WTC11 (cell line): ENCODE measurements around the gene ZBTB12.

Experiments used
- AFF4 ChIP-seq: sonication (generic); formaldehyde crosslinking; IDR thresholded peaks from 2 replicates; pipeline ENCODE4 v1.8.1; 2023; ENCODE audit warnings: mild to moderate bottlenecking, missing genetic modification reagents, borderline replicate concordance
- CREB1 ChIP-seq: sonication (generic); formaldehyde crosslinking; IDR thresholded peaks from 2 replicates; pipeline ENCODE4 v1.8.0; 2023; ENCODE audit warnings: mild to moderate bottlenecking, missing genetic modification reagents
- CREM ChIP-seq: sonication (generic); formaldehyde crosslinking; IDR thresholded peaks from 2 replicates; pipeline ENCODE4 v1.8.1; 2022; ENCODE audit warnings: mild to moderate bottlenecking, missing genetic modification reagents, moderate library complexity
- CTCF ChIP-seq: fragments of 200-600 bp; IDR thresholded peaks from 2 replicates; pipeline ENCODE4 v1.8.0; 2022; ENCODE audit warnings: antibody characterized with exemption
- ETV6 ChIP-seq: sonication (generic); formaldehyde crosslinking; IDR thresholded peaks from 2 replicates; pipeline ENCODE4 v1.8.1; 2022; ENCODE audit warnings: mild to moderate bottlenecking, missing genetic modification reagents
- JUN ChIP-seq: sonication (generic); formaldehyde crosslinking; IDR thresholded peaks from 2 replicates; pipeline ENCODE4 v1.8.0; 2023; ENCODE audit warnings: mild to moderate bottlenecking, missing genetic modification reagents
- SP1 ChIP-seq: sonication (generic); formaldehyde crosslinking; conservative IDR thresholded peaks from 2 replicates; pipeline ENCODE4 v1.8.1; 2022; ENCODE audit warnings: missing genetic modification reagents
- USF2 ChIP-seq: sonication (generic); formaldehyde crosslinking; IDR thresholded peaks from 2 replicates; pipeline ENCODE4 v1.8.1; 2023; ENCODE audit warnings: mild to moderate bottlenecking, missing genetic modification reagents, moderate library complexity
- ZNF121 ChIP-seq: sonication (generic); formaldehyde crosslinking; IDR thresholded peaks from 2 replicates; pipeline ENCODE4 v1.8.0; 2023; ENCODE audit warnings: missing genetic modification reagents
- TF ChIP-seq, protein P1 (sequence below): fragments of 250-450 bp; sonication (Bioruptor Pico); IDR thresholded peaks from 2 replicates; pipeline ENCODE4 v1.9.0; 2021; ENCODE audit warnings: mild to moderate bottlenecking
- TF ChIP-seq, protein P2 (sequence below): sonication (generic); formaldehyde crosslinking; IDR thresholded peaks from 2 replicates; pipeline ENCODE4 v1.8.0; 2022; ENCODE audit warnings: mild to moderate bottlenecking, missing genetic modification reagents
- TF ChIP-seq, protein P3 (sequence below): sonication (generic); formaldehyde crosslinking; IDR thresholded peaks from 2 replicates; pipeline ENCODE4 v1.8.1; 2022; ENCODE audit warnings: mild to moderate bottlenecking, moderate library complexity, missing genetic modification reagents
- TF ChIP-seq, protein P4 (sequence below): sonication (generic); formaldehyde crosslinking; IDR thresholded peaks from 2 replicates; pipeline ENCODE4 v1.8.0; 2023; ENCODE audit warnings: mild to moderate bottlenecking, missing genetic modification reagents

DNA sequence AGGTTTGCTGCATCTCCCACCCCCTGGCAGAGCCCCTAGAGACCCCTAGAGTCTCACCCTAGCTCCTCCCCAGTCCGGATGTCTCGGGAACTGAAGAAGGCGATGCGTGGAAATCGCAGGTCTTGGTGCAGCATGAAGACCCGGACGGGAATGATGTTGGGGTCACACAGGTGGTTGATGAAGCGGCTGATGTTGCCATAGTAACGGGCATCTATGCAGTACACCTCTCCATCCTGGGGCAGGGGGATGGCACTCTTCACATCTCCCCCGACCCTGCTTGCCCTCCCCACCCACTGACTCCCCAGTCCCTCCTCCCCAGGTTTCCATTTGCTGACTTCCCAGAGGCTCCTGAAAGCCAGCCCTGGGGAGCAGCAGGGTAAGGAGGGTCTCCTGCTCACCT lies 21.3 kb downstream of the ZBTB12 start:
- TF ChIP-seq CTCF (no peak), AFF4 (CRISPR knock-in tag) (no peak), ETV6 (no peak), CREB1 (no peak), ZNF121 (CRISPR knock-in tag) (no peak), JUN (CRISPR knock-in tag) (no peak), USF2 (CRISPR knock-in tag) (no peak), CREM (no peak), SP1 (CRISPR knock-in tag) (no peak)
- TF ChIP-seq, protein P1, sequence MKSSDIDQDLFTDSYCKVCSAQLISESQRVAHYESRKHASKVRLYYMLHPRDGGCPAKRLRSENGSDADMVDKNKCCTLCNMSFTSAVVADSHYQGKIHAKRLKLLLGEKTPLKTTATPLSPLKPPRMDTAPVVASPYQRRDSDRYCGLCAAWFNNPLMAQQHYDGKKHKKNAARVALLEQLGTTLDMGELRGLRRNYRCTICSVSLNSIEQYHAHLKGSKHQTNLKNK: no peak
- TF ChIP-seq, protein P2, sequence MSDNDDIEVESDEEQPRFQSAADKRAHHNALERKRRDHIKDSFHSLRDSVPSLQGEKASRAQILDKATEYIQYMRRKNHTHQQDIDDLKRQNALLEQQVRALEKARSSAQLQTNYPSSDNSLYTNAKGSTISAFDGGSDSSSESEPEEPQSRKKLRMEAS (CRISPR knock-in tag): no peak
- TF ChIP-seq, protein P3, sequence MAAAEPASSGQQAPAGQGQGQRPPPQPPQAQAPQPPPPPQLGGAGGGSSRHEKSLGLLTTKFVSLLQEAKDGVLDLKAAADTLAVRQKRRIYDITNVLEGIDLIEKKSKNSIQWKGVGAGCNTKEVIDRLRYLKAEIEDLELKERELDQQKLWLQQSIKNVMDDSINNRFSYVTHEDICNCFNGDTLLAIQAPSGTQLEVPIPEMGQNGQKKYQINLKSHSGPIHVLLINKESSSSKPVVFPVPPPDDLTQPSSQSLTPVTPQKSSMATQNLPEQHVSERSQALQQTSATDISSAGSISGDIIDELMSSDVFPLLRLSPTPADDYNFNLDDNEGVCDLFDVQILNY (CRISPR knock-in tag): no peak
- TF ChIP-seq, protein P4, sequence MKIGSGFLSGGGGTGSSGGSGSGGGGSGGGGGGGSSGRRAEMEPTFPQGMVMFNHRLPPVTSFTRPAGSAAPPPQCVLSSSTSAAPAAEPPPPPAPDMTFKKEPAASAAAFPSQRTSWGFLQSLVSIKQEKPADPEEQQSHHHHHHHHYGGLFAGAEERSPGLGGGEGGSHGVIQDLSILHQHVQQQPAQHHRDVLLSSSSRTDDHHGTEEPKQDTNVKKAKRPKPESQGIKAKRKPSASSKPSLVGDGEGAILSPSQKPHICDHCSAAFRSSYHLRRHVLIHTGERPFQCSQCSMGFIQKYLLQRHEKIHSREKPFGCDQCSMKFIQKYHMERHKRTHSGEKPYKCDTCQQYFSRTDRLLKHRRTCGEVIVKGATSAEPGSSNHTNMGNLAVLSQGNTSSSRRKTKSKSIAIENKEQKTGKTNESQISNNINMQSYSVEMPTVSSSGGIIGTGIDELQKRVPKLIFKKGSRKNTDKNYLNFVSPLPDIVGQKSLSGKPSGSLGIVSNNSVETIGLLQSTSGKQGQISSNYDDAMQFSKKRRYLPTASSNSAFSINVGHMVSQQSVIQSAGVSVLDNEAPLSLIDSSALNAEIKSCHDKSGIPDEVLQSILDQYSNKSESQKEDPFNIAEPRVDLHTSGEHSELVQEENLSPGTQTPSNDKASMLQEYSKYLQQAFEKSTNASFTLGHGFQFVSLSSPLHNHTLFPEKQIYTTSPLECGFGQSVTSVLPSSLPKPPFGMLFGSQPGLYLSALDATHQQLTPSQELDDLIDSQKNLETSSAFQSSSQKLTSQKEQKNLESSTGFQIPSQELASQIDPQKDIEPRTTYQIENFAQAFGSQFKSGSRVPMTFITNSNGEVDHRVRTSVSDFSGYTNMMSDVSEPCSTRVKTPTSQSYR: no peak
